GM06990 (cell line): ENCODE results near the gene AKIRIN1.
A peak's percentile ranks its signal among the peaks of the same experiment; 100 is the strongest.
"Not testable (repeated sequence)": the region's sequence is repeated elsewhere in the genome, so short reads cannot be mapped to it uniquely, and the experiment has no call there.

Source experiments
- DNase-seq: peaks from one replicate; pipeline ENCODE4 v3.0.0-alpha.2; 2011; ENCODE audit not compliant: insufficient read length; ENCODE audit errors: extremely low read depth
- H3K27me3 ChIP-seq: replicated peaks from 2 replicates; pipeline ENCODE4 v1.6.0; 2011; ENCODE audit warnings: low read length; ENCODE audit not compliant: control insufficient read depth, insufficient read depth
- H3K36me3 ChIP-seq: 2 replicates; pipeline ENCODE4 v1.5.1; 2011; ENCODE audit warnings: low read length; ENCODE audit not compliant: control insufficient read depth, insufficient read depth
- H3K4me3 ChIP-seq: replicated peaks from 2 replicates; pipeline ENCODE4 v1.5.1; 2011; ENCODE audit warnings: low read depth, mild to moderate bottlenecking, control low read depth, low read length
- TF ChIP-seq, protein P1 (sequence below): IDR thresholded peaks from 2 replicates; pipeline ENCODE4 v1.5.1; 2011; ENCODE audit warnings: low read length, control low read depth, mild to moderate bottlenecking, inconsistent platforms; ENCODE audit not compliant: insufficient read depth, poor library complexity, severe bottlenecking

AKIRIN1 gene

DNA sequence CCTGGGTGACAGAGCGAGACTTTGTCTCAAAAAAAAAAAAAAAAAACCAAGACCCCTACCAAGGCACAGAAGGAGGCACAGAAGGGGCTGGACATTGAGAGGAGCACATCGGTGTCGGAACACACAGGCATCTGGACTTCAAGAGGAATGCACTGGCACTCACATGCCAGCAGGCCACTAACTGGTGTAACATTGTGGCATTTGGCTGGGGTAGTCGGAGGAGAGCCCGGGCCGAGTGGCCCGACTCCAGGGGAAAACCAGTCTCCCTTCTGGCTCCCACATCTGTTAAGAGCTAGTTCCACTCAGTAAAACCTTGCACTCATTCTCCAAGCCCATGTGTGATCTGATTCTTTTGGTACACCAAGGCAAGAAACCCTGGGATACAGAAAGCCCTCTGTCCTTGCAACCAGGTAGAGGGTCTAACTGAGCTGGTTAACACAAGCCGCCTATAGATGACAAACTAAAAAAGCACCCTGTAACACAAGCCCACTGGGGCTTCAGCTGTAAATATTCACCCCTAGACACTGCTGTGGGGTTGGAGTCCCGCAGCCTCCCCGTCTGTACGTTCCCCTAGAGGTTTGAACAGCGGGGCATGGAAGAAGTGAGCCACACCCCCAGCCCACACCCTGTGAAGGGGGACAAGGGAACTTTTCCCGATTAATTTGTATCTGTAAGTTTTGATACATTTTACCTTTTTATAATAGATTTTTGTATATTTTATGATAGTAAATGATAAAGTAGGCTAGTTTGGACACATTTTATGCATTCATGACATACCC lies 17.2 kb upstream of the AKIRIN1 start:
- H3K27me3 ChIP-seq = no peaks in the 10 kb centered on the region
- TF ChIP-seq, protein P1, sequence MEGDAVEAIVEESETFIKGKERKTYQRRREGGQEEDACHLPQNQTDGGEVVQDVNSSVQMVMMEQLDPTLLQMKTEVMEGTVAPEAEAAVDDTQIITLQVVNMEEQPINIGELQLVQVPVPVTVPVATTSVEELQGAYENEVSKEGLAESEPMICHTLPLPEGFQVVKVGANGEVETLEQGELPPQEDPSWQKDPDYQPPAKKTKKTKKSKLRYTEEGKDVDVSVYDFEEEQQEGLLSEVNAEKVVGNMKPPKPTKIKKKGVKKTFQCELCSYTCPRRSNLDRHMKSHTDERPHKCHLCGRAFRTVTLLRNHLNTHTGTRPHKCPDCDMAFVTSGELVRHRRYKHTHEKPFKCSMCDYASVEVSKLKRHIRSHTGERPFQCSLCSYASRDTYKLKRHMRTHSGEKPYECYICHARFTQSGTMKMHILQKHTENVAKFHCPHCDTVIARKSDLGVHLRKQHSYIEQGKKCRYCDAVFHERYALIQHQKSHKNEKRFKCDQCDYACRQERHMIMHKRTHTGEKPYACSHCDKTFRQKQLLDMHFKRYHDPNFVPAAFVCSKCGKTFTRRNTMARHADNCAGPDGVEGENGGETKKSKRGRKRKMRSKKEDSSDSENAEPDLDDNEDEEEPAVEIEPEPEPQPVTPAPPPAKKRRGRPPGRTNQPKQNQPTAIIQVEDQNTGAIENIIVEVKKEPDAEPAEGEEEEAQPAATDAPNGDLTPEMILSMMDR = no peak
- no peak for DNase-seq
- no peak overlapping the region for H3K4me3 ChIP-seq
- no peaks in the 10 kb centered on the region for H3K36me3 ChIP-seq

DNA sequence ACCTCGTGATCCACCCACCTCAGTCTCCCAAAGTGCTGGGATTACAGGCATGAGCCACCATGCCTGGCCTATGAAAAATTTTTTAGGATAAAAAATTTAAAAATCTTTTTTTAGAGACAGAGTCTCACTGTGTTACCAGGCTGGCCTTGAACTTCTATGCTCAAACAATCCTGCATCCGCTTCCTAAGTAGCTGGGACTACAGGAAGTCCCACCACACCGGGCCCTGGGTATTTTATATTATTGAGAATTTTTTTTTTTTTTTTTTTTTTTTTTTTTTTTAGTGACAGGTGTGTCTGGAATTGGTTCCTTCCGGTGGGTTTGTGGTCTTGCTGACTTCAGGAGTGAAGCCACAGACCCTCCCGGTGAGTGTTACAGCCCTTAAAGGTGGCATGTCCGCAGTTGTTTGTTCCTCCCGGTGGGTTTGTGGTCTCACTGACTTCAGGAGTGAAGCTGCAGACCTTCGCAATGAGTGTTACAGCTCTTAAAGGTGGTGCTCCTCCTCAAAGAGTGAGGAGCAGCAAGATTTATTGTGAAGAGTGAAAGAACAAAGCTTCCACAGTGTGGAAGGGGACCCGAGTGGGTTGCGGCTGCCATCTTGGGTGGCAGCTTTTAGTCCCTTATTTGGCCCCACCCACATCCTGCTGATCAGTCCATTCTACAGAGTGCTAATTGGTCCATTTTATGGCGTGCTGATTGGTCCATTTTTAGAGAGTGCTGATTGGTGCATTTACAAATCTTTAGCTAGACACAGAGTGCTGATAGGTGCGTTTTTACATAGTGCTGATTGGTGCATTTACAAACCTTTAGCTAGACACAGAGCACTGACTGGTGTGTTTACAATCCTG lies 13.5 kb upstream of the AKIRIN1 start:
- DNase-seq, H3K36me3 ChIP-seq, H3K27me3 ChIP-seq, H3K4me3 ChIP-seq: not testable (repeated sequence)

DNA sequence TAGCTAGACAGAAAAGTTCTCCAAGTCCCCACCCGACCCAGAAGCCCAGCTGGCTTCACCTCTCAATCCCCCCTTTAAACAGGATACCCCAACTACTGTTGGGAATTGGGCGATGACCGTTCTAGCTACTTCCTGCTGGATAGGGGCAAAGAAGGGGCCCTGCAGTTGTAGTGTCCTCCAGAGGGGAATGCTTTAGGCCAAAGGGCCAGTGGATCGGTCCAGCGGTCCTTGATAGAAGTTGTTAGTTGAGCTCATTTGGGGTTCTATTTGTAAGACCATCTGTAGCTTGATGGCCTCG lies 12.9 kb upstream of the AKIRIN1 start:
- not testable (repeated sequence) for H3K36me3 ChIP-seq, H3K4me3 ChIP-seq, H3K27me3 ChIP-seq, DNase-seq

DNA sequence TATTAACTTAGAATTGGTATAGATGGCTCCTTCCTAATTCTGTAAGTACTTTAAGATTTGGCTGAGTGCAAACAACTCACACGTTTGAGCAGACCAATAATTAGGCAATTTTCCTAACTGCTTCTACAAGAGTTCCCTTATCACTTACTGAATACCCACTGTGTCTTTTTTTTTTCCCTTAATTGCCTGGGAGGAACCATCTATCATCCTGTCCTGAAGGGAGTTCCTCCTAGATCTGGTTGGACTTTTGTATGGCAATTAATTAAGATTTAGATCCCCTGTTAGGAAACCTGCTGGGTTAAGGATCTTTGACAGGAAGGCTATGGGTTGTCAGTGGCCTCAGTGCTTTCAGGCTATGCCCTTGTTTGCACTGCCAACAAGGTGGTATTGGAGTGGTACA lies 11.7 kb upstream of the AKIRIN1 start:
- H3K36me3 ChIP-seq, DNase-seq, H3K27me3 ChIP-seq, H3K4me3 ChIP-seq: not testable (repeated sequence)

DNA sequence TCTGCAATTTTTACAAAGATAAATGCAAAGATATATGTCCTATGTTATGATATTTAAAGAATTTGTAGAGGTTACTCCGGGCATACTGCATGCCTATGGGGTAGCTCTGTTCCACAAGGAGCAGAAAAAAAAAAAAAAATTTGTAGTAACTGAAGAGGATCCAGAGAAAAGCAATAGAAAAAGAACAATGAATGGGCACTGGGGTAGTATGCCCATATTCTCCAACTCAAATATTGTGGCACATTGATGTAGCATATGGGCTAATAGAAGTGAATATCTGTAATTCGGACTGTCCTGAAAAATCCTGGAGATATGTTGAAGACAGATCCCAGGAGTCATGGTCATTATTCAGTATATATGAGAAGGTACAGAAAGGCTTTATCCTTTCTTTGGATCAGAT lies 1.1 kb upstream of the AKIRIN1 start:
- no peak overlapping the region for H3K4me3 ChIP-seq
- H3K27me3 ChIP-seq = no peaks in the 10 kb centered on the region
- no peak for DNase-seq
- TF ChIP-seq, protein P1 = no peak
- H3K36me3 ChIP-seq = peaks cover 1% of the 10 kb centered on the region

DNA sequence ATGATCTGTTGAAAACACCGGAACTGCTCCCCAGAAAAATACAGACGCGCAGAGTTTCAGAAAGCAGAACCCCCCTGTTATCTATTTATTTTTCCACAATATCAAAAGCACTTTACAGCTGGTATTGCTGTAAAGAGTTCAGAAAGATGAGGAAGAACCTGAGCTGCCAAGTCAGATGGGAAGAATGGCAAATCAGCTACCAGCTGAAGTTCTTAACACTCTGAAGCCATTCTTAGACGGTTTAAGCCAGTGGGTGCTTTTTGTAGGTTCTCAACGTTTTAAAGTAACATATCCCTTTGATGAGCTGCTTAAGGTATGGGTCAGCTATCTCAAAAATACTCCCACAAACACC lies 714 bp upstream of the AKIRIN1 start:
- DNase-seq = no peak
- TF ChIP-seq, protein P1 = no peak
- peak overlapping the region; percentile 69 for H3K4me3 ChIP-seq
- peaks cover 1% of the 10 kb centered on the region for H3K36me3 ChIP-seq
- H3K27me3 ChIP-seq = no peaks in the 10 kb centered on the region

DNA sequence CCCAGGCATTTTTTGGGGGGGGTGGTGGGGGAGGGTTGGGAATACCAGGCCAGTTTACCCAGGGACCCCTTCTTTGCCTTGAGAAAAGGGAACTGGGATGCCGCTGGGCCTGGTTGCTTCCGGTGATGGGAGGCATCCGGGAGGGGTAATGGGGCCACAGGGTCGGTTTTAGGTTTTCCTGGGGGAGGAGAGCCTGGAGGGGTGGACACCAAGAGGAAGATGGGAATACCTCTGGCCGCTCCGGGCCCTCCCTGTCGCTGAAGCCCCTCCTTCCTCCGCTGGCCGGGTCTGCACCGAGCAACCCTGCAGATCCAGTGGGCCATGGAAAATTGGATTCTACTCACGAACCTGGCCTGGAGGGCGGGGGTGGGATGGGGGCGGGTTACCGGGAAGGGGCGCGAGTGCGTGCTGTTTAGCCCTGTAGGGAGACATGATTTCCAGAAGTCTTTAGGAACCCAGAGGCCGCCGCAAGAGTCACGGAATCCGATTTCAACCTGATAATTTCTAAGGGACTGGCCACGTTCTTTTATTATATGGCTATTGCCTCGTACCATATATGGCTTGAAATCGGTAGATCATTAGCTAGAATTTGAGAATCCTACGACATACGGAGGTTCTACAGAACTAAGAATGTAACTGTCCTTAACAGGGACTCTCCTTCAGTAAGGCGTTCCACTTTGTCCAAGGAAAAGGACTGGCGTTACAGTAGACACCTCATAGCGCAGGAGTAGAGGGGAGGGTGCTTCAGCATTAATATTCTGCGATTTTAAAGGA lies 749 bp downstream of the AKIRIN1 start:
- H3K36me3 ChIP-seq = peaks cover 1% of the 10 kb centered on the region
- peak overlapping the region; percentile 98 for H3K4me3 ChIP-seq
- peak; percentile 25 for DNase-seq
- TF ChIP-seq, protein P1 = no peak
- no peaks in the 10 kb centered on the region for H3K27me3 ChIP-seq
